ENCODE results near the gene CEP70.
"Not testable (repeated sequence)": the region's sequence is repeated elsewhere in the genome, so short reads cannot be mapped to it uniquely, and the experiment has no call there.

CEP70 gene

GRCh38 chr3:138498991-138499390 lies 95.1 kb downstream of the CEP70 start:
- DNase-seq: no peak

GRCh38 chr3:138497851-138498250 lies 96.2 kb downstream of the CEP70 start:
- no peak for DNase-seq

GRCh38 chr3:138497021-138497420 lies 97.0 kb downstream of the CEP70 start:
- DNase-seq: no peak

- DNase-seq: no peak
Observed at GRCh38 chr3:138496436-138496835, 97.6 kb downstream of the CEP70 start.

GRCh38 chr3:138495638-138496037 lies 98.4 kb downstream of the CEP70 start:
- DNase-seq: not testable (repeated sequence)

GRCh38 chr3:138494607-138494929 lies 99.5 kb downstream of the CEP70 start:
- no peak for DNase-seq

- DNase-seq: no peak
Observed at GRCh38 chr3:138493804-138494606, 100.1 kb downstream of the CEP70 start.

GRCh38 chr3:138492980-138493675 lies 100.9 kb downstream of the CEP70 start:
- no peak for DNase-seq

- no peak for DNase-seq
Observed at GRCh38 chr3:138491971-138492370, 102.1 kb downstream of the CEP70 start.

- not testable (repeated sequence) for DNase-seq
Observed at GRCh38 chr3:138486580-138486979, 107.5 kb downstream of the CEP70 start.

- DNase-seq: not testable (repeated sequence)
Observed at GRCh38 chr3:138484672-138485071, 109.4 kb downstream of the CEP70 start.

- DNase-seq: peak; percentile 17
Observed at GRCh38 chr3:138479438-138479863, 114.6 kb downstream of the CEP70 start.

- no peak for DNase-seq
Observed at GRCh38 chr3:138477801-138478200, 116.3 kb downstream of the CEP70 start.

- no peak for DNase-seq
Observed at GRCh38 chr3:138477120-138477519, 116.9 kb downstream of the CEP70 start.

GRCh38 chr3:138476526-138476925 lies 117.5 kb downstream of the CEP70 start:
- no peak for DNase-seq

GRCh38 chr3:138474163-138474562 lies 119.9 kb downstream of the CEP70 start:
- DNase-seq: peak; percentile 46

GRCh38 chr3:138473391-138473790 lies 120.7 kb downstream of the CEP70 start:
- DNase-seq: no peak

- DNase-seq: no peak
Observed at GRCh38 chr3:138472141-138472825, 121.8 kb downstream of the CEP70 start.

GRCh38 chr3:138471481-138471880 lies 122.6 kb downstream of the CEP70 start:
- DNase-seq: no peak

GRCh38 chr3:138470687-138471086 lies 123.4 kb downstream of the CEP70 start:
- DNase-seq: no peak

- no peak for DNase-seq
Observed at GRCh38 chr3:138469874-138470273, 124.2 kb downstream of the CEP70 start.

GRCh38 chr3:138468886-138469285 lies 125.2 kb downstream of the CEP70 start:
- no peak for DNase-seq

- DNase-seq: no peak
Observed at GRCh38 chr3:138468451-138468850, 125.6 kb downstream of the CEP70 start.

- DNase-seq: no peak
Observed at GRCh38 chr3:138467931-138468330, 126.1 kb downstream of the CEP70 start.

Measured in NCI-H2171 treated with DMSO at 0.1 percent for 48 hours (cell line).